K562 (cell line): ENCODE measurements around the gene TNIP2. TPM values are rescaled to one million over a fixed set of nuclear protein-coding genes. Genes with fewer than 3 reads are reported as not detected.
A peak's percentile ranks its signal among the peaks of the same experiment; 100 is the strongest.

Source experiments
- ATAC-seq: fragments of 200-7000 bp; cut with Tn5 transposase; 3 replicates; pipeline ENCODE4 v1.9.1; 2020; ENCODE audit warnings: moderate library complexity
- BruUV-seq: library from RNA; stranded (reverse); fragments of 400-500 nt; replicated peaks from 2 replicates; lab custom pipeline; 2021; lab: Mats Ljungman, UMichigan
- CTCF ChIA-PET: fragments of 300-600 bp; formaldehyde crosslinking; extraction: SDS; loops from one replicate; lab custom pipeline; 2021; ENCODE audit warnings: low intra/inter-chr PET ratio; lab: Yijun Ruan, JAX
- POLR2A ChIA-PET: fragments of 300-600, 350-650 bp; sonication (Branson Sonifier 250); formaldehyde crosslinking; extraction: SDS; loops from one replicate; lab custom pipeline; 2021; ENCODE audit warnings: antibody characterized with exemption, inconsistent platforms; lab: Yijun Ruan, JAX
- DNase-seq, 4 experiments: peaks; one replicate each; pipeline versions ENCODE4 v3.0.0 to v3.0.0-alpha.2; 2011 to 2018; ENCODE audit warnings: low spot score in 3 of 4, mixed read lengths in 3 of 4; ENCODE audit errors: extremely low read depth in 1 of 4
- FAIRE-seq: peaks from 2 replicates; lab custom pipeline; 2011; peaks lifted over from hg19 to GRCh38; lab: Jason Lieb, UNC
- H2AFZ ChIP-seq: 2 replicates; pipeline ENCODE4 v1.6.0; 2011; ENCODE audit warnings: low read depth, low read length, control low read depth, inconsistent platforms
- H3K27ac ChIP-seq: fragments of 200-600 bp; 3 replicates; pipeline ENCODE4 v1.8.0; 2011; ENCODE audit warnings: low read depth, mild to moderate bottlenecking, control low read depth, inconsistent platforms, low read length, moderate library complexity, mixed read lengths; ENCODE audit errors: extremely low read depth
- H3K27me3 ChIP-seq, 2 experiments: fragments of 300-600 bp in 1 of 2; 2 replicates in 1 of 2; 3 replicates in 1 of 2; pipeline versions ENCODE4 v1.6.0 to v1.8.0; 2011; ENCODE audit warnings: inconsistent platforms in 2 of 2, low read length in 2 of 2, mild to moderate bottlenecking in 1 of 2, mixed read lengths in 1 of 2, moderate library complexity in 1 of 2; ENCODE audit not compliant: control insufficient read depth in 2 of 2, insufficient read depth in 2 of 2
- H3K36me3 ChIP-seq: fragments of 300-600 bp; 3 replicates; pipeline ENCODE4 v1.8.0; 2011; ENCODE audit warnings: mild to moderate bottlenecking, low read length, inconsistent platforms; ENCODE audit not compliant: control insufficient read depth, insufficient read depth
- H3K4me1 ChIP-seq, 2 experiments: fragments of 200-600 bp in 1 of 2; replicated peaks in 1 of 2; 2 replicates in 1 of 2; 3 replicates in 1 of 2; pipeline versions ENCODE4 v1.5.1 to v1.8.0; 2011; ENCODE audit warnings: inconsistent platforms in 2 of 2, low read length in 2 of 2, mild to moderate bottlenecking in 1 of 2, mixed read lengths in 1 of 2, moderate library complexity in 1 of 2; ENCODE audit not compliant: control insufficient read depth in 2 of 2, insufficient read depth in 2 of 2
- H3K4me2 ChIP-seq: 2 replicates; pipeline ENCODE4 v1.6.1; 2011; ENCODE audit warnings: low read length, control low read depth, inconsistent platforms, mixed read lengths; ENCODE audit not compliant: insufficient read depth
- H3K4me3 ChIP-seq: fragments of 200-600 bp; sonication (generic), shearing (Covaris generic); 2 replicates; pipeline ENCODE4 v1.5.1; 2016; ENCODE audit warnings: control low read depth, inconsistent platforms
- H3K79me2 ChIP-seq: fragments of 200-600 bp; 3 replicates; pipeline ENCODE4 v1.8.0; 2011; ENCODE audit warnings: low read length, inconsistent platforms; ENCODE audit not compliant: control insufficient read depth, insufficient read depth
- H3K9ac ChIP-seq, 2 experiments: 2 replicates each; pipeline versions ENCODE4 v1.6.0 to v1.6.1; 2011; ENCODE audit warnings: low read depth in 2 of 2, low read length in 2 of 2, control low read depth in 1 of 2, inconsistent platforms in 1 of 2, mild to moderate bottlenecking in 1 of 2, mixed read lengths in 1 of 2; ENCODE audit not compliant: insufficient read depth in 1 of 2
- H3K9me1 ChIP-seq: one replicate; pipeline ENCODE4 v1.6.0; 2011; ENCODE audit warnings: inconsistent platforms, mild to moderate bottlenecking, low read length, moderate library complexity; ENCODE audit not compliant: control insufficient read depth, insufficient read depth
- H3K9me3 ChIP-seq: replicated peaks from 2 replicates; pipeline ENCODE4 v1.5.1; 2011; ENCODE audit warnings: low read depth, low read length, inconsistent platforms; ENCODE audit not compliant: control insufficient read depth, insufficient read depth
- H4K20me1 ChIP-seq: replicated peaks from 2 replicates; pipeline ENCODE4 v1.6.1; 2011; ENCODE audit warnings: low read length, inconsistent platforms, mixed read lengths; ENCODE audit not compliant: control insufficient read depth, insufficient read depth
- CLOCK ChIP-seq: fragments of 250-450 bp; sonication (Bioruptor Pico); IDR thresholded peaks from 2 replicates; pipeline ENCODE4 v1.4.0; 2020; ENCODE audit warnings: mild to moderate bottlenecking, moderate library complexity, borderline replicate concordance
- DPF2 ChIP-seq: fragments of 450-650 bp; IDR thresholded peaks from 2 replicates; pipeline ENCODE4 v1.6.1; 2016
- POLR2G ChIP-seq: fragments of 200-400 bp; formaldehyde crosslinking; IDR thresholded peaks from 2 replicates; pipeline ENCODE4 v1.6.1; 2017; ENCODE audit warnings: low read depth, mild to moderate bottlenecking, antibody characterized with exemption, low read length, moderate library complexity
- POLR3G ChIP-seq: IDR thresholded peaks from 2 replicates; pipeline ENCODE4 v1.6.1; 2011; ENCODE audit not compliant: insufficient read length, insufficient replicate concordance; ENCODE audit errors: extremely low read depth
- TFAM ChIP-seq: fragments of 250-450 bp; sonication (Bioruptor Pico); conservative IDR thresholded peaks from 2 replicates; pipeline ENCODE4 v1.5.0; 2021; ENCODE audit warnings: mild to moderate bottlenecking, moderate library complexity
- WGBS: fragments of 100-300 bp; shearing (Covaris generic); methylation state at CpG from one replicate; pipeline ENCODE4 v1.1.6; 2016; ENCODE audit warnings: low coverage, mixed read lengths; ENCODE audit not compliant: insufficient coverage; ENCODE audit errors: missing lambda C conversion rate; 5-methylcytosine and 5-hydroxymethylcytosine counted together
- in situ Hi-C: fragments of 300-500 bp; cut with MboI; formaldehyde crosslinking; loops from 4 replicates; pipeline ENCODE4 v1.15.0; 2018; ENCODE audit warnings: inconsistent platforms, mixed read lengths
- intact Hi-C: fragments of 100-400 bp; cut with micrococcal nuclease; formaldehyde crosslinking; loops from 2 replicates; pipeline ENCODE4 v1.14.2; 2022
- polyA plus RNA-seq, 8 experiments: library from polyadenylated mRNA; depleted of rRNA in 4 of 8; stranded (reverse) in 5 of 8; unstranded in 3 of 8; fragments of >200 nt; fragmentation: Nextera tagmentation in 2 of 8; fragmentation: Illumina TruSeq in 1 of 8; extraction: Ambion mirVana in 2 of 8; extraction: Trizol in 1 of 8; gene quantifications; 2 replicates each; pipeline versions ENCODE4 v1.2.1 to v1.2.3, GENCODE V29; 2011 to 2014; ENCODE audit warnings: inconsistent platforms in 1 of 8, missing spikeins in 1 of 8
- total RNA-seq, 7 experiments: library from RNA; depleted of rRNA in 6 of 7; stranded (reverse); fragments of >200 nt in 6 of 7; fragmentation: Illumina TruSeq in 2 of 7; extraction: Trizol in 2 of 7; gene quantifications; 2 replicates each; pipeline versions ENCODE4 v1.2.1 to v1.2.3, GENCODE V29; 2011 to 2021; ENCODE audit warnings: low replicate concordance in 1 of 7
- TF ChIP-seq, protein P1 (sequence below): sonication (generic); formaldehyde crosslinking; IDR thresholded peaks from 2 replicates; pipeline ENCODE4 v1.8.1; 2023; ENCODE audit warnings: mild to moderate bottlenecking, missing genetic modification reagents
- TF ChIP-seq, protein P2 (sequence below): sonication (generic); formaldehyde crosslinking; IDR thresholded peaks from 2 replicates; pipeline ENCODE4 v1.8.0; 2022; ENCODE audit warnings: mild to moderate bottlenecking, missing genetic modification reagents

The TNIP2 gene
- total and polyA plus RNA-seq, 9 of the 15 experiments (the other 6 are each of a cell fraction or from before 2014, with no cell fraction given): 0.61 to 42.6 (median 19.5) TPM

GRCh38 chr4:2731907-2732317, 24.2 kb downstream of the TNIP2 start:
- Histone ChIP-seq H3K4me1 (peaks cover 0 to 12% of the 10 kb centered on the region in 2 experiments; a peak in 1 of 5 replicates), H3K27me3 (no peaks in the 10 kb centered on the region), H3K9ac (no peak overlapping the region), H3K79me2 (no peaks in the 10 kb centered on the region), H3K9me3 (no peaks in the 10 kb centered on the region), H3K9me1 (no peaks in the 10 kb centered on the region), H3K4me3 (no peak overlapping the region), H4K20me1 (no peaks in the 10 kb centered on the region)
- ChIA-PET CTCF (no interaction called here), POLR2A (interaction anchor here (1.0 to 1.1 kb wide), 3 partner anchors 10 to 15 kb away, joined by 3 to 5 read pairs (median 4); no protein-coding TSS in a partner anchor)
- WGBS: 91% methylated on average over 20 of the region's 28 CpGs
- in situ Hi-C loops (no loop called here), intact Hi-C loops (no loop called here)
- TF ChIP-seq POLR3G (no peak), CLOCK (CRISPR knock-in tag) (no peak), DPF2 (no peak), POLR2G (peak; percentile 54; the same call in 1 of the 2 replicates), TFAM (CRISPR knock-in tag) (no peak)
- TF ChIP-seq, protein P1, sequence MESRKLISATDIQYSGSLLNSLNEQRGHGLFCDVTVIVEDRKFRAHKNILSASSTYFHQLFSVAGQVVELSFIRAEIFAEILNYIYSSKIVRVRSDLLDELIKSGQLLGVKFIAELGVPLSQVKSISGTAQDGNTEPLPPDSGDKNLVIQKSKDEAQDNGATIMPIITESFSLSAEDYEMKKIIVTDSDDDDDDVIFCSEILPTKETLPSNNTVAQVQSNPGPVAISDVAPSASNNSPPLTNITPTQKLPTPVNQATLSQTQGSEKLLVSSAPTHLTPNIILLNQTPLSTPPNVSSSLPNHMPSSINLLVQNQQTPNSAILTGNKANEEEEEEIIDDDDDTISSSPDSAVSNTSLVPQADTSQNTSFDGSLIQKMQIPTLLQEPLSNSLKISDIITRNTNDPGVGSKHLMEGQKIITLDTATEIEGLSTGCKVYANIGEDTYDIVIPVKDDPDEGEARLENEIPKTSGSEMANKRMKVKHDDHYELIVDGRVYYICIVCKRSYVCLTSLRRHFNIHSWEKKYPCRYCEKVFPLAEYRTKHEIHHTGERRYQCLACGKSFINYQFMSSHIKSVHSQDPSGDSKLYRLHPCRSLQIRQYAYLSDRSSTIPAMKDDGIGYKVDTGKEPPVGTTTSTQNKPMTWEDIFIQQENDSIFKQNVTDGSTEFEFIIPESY: peak; percentile 94
- TF ChIP-seq, protein P2, sequence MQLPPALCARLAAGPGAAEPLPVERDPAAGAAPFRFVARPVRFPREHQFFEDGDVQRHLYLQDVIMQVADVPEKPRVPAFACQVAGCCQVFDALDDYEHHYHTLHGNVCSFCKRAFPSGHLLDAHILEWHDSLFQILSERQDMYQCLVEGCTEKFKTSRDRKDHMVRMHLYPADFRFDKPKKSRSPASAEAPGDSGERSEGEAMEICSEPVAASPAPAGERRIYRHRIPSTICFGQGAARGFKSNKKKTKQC (CRISPR knock-in tag): no peak
- TF ChIP-seq, all 486 proteins: peak for 2
- no peak overlapping the region for H3K4me2 ChIP-seq
- DNase-seq (no peak), FAIRE-seq (no peak), ATAC-seq (no peak; the same call in 2 of the 3 replicates)
- H2AFZ ChIP-seq: no peak overlapping the region
- H3K27ac ChIP-seq: no peak overlapping the region
- H3K36me3 ChIP-seq: peaks cover 32% of the 10 kb centered on the region; the same call in 2 of the 3 replicates
- BruUV-seq: no TSS peak
